Right atrium auricular region (tissue), 2 donors: ENCODE results near the gene NRG3. TPM values are rescaled to one million over a fixed set of nuclear protein-coding genes. Genes with fewer than 3 reads are reported as not detected.

Experiments used
- DNase-seq: peaks from one replicate; pipeline ENCODE4 v3.0.0-alpha.2; 2019; ENCODE audit warnings: low spot score
- H3K27ac ChIP-seq, 2 donors: fragments of 200-600 bp; sonication (generic); 1 replicate in 1 of 2; 2 replicates in 1 of 2; pipeline ENCODE4 v1.5.1; 2016 to 2019
- H3K27me3 ChIP-seq, 2 donors: fragments of 200-600 bp; sonication (generic); one replicate each; pipeline versions ENCODE4 v1.5.1 to v1.6.0; 2017 to 2019
- H3K36me3 ChIP-seq: fragments of 200-600 bp; sonication (generic); one replicate; pipeline ENCODE4 v1.5.1; 2016
- H3K4me1 ChIP-seq, 2 donors: fragments of 200-600 bp; sonication (generic); one replicate each; pipeline versions ENCODE4 v1.5.1 to v1.6.0; 2017 to 2019
- H3K4me3 ChIP-seq, 2 donors: fragments of 200-600 bp; sonication (generic); 1 replicate in 1 of 2; 2 replicates in 1 of 2; pipeline ENCODE4 v1.5.1; 2017 to 2019; ENCODE audit warnings: mild to moderate bottlenecking in 1 of 2, moderate library complexity in 1 of 2
- H3K9me3 ChIP-seq, 2 donors: fragments of 200-600 bp; sonication (generic); one replicate each; pipeline ENCODE4 v1.5.1; 2019
- total RNA-seq, 2 donors: library from RNA; depleted of rRNA; stranded (reverse); fragments of >200 nt; gene quantifications; one replicate each; pipeline ENCODE4 v1.1.0, GENCODE V29; 2016
- TF ChIP-seq, protein P1 (sequence below), 2 donors: fragments of 200-600 bp; sonication (generic); IDR thresholded peaks; one replicate each; pipeline ENCODE4 v1.5.1; 2019; ENCODE audit warnings: antibody characterized with exemption in 2 of 2

Gene NRG3
- total RNA-seq, 2 donors from 2014 or later, result 0.70 to 1.4 TPM

GRCh38 chr10:82581940-82582339 lies 706.9 kb downstream of the NRG3 start:
- TF ChIP-seq, protein P1, sequence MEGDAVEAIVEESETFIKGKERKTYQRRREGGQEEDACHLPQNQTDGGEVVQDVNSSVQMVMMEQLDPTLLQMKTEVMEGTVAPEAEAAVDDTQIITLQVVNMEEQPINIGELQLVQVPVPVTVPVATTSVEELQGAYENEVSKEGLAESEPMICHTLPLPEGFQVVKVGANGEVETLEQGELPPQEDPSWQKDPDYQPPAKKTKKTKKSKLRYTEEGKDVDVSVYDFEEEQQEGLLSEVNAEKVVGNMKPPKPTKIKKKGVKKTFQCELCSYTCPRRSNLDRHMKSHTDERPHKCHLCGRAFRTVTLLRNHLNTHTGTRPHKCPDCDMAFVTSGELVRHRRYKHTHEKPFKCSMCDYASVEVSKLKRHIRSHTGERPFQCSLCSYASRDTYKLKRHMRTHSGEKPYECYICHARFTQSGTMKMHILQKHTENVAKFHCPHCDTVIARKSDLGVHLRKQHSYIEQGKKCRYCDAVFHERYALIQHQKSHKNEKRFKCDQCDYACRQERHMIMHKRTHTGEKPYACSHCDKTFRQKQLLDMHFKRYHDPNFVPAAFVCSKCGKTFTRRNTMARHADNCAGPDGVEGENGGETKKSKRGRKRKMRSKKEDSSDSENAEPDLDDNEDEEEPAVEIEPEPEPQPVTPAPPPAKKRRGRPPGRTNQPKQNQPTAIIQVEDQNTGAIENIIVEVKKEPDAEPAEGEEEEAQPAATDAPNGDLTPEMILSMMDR (IDR thresholded peaks at IDR 0.05), result no peak
- no peak overlapping the region for H3K4me3 ChIP-seq
- no peak for DNase-seq
- H3K36me3 ChIP-seq, result no peaks in the 10 kb centered on the region
- no peaks in the 10 kb centered on the region for H3K9me3 ChIP-seq
- no peaks in the 10 kb centered on the region for H3K4me1 ChIP-seq
- H3K27ac ChIP-seq, result no peak overlapping the region
- H3K27me3 ChIP-seq, result no peaks in the 10 kb centered on the region

- no peaks in the 10 kb centered on the region for H3K27me3 ChIP-seq
- TF ChIP-seq, protein P1 (IDR thresholded peaks at IDR 0.05), result no peak
- H3K36me3 ChIP-seq, result no peaks in the 10 kb centered on the region
- DNase-seq, result no peak
- H3K9me3 ChIP-seq, result no peaks in the 10 kb centered on the region
- no peaks in the 10 kb centered on the region for H3K4me1 ChIP-seq
- no peak overlapping the region for H3K4me3 ChIP-seq
- H3K27ac ChIP-seq, result no peak overlapping the region
Observed at GRCh38 chr10:82591421-82591820, 716.4 kb downstream of the NRG3 start.

DNA sequence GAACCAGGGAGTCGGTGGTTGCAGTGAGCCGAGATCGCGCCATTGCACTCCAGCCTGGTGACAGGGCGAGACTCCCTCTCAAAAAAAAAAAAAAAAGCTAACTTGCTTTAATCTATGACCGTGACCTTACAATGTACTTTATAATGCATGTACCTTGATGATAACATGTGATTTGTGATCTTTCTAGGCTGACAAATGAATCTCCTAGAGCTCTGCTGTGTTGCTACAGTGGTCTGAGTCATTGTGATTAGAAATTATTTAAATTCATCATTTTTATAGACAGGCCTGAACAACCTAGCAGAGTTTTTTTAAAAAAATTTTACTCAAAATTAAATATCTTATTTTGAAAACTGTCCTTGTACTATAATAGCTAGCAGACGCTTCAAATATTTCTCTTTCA lies 722.8 kb downstream of the NRG3 start:
- TF ChIP-seq, protein P1 (IDR thresholded peaks at IDR 0.05), result no peak
- Histone ChIP-seq H3K27me3 (no peaks in the 10 kb centered on the region), H3K4me3 (no peak overlapping the region), H3K9me3 (no peaks in the 10 kb centered on the region), H3K36me3 (no peaks in the 10 kb centered on the region), H3K4me1 (no peaks in the 10 kb centered on the region), H3K27ac (no peak overlapping the region)
- no peak for DNase-seq

- peaks cover 0 to 5% of the 10 kb centered on the region in 2 donors for H3K9me3 ChIP-seq
- no peak overlapping the region for H3K4me3 ChIP-seq
- no peaks in the 10 kb centered on the region for H3K36me3 ChIP-seq
- TF ChIP-seq, protein P1 (IDR thresholded peaks at IDR 0.05), result no peak
- no peak overlapping the region for H3K27ac ChIP-seq
- H3K4me1 ChIP-seq, result no peaks in the 10 kb centered on the region
- H3K27me3 ChIP-seq, result no peaks in the 10 kb centered on the region
- DNase-seq, result no peak
Observed at GRCh38 chr10:82609845-82610244, 734.9 kb downstream of the NRG3 start.

- Histone ChIP-seq H3K27me3 (no peaks in the 10 kb centered on the region), H3K9me3 (no peaks in the 10 kb centered on the region), H3K27ac (no peak overlapping the region), H3K36me3 (no peaks in the 10 kb centered on the region), H3K4me1 (no peaks in the 10 kb centered on the region), H3K4me3 (no peak overlapping the region)
- DNase-seq, result no peak
- TF ChIP-seq, protein P1 (IDR thresholded peaks at IDR 0.05), result no peak
Observed at GRCh38 chr10:82618007-82618406, 743.0 kb downstream of the NRG3 start.

GRCh38 chr10:82621680-82622079 lies 746.7 kb downstream of the NRG3 start:
- H3K36me3 ChIP-seq, result no peaks in the 10 kb centered on the region

More at GRCh38 chr10:82621680-82622079, 746.7 kb downstream of the NRG3 start:
- Histone ChIP-seq H3K27me3 (no peaks in the 10 kb centered on the region), H3K27ac (no peak overlapping the region), H3K9me3 (no peaks in the 10 kb centered on the region), H3K4me1 (no peaks in the 10 kb centered on the region), H3K4me3 (no peak overlapping the region)
- no peak for DNase-seq
- TF ChIP-seq, protein P1 (IDR thresholded peaks at IDR 0.05), result no peak
